PC-3 (cell line): ENCODE data around the gene WNK2. TPM values are rescaled to one million over a fixed set of nuclear protein-coding genes. Genes with fewer than 3 reads are reported as not detected.

Experiments used
- ATAC-seq: fragments of 200-7000 bp; cut with Tn5 transposase; 2 replicates; pipeline ENCODE4 v1.9.1; 2020; ENCODE audit warnings: mild to moderate bottlenecking, moderate library complexity
- BruUV-seq: library from RNA; stranded (reverse); fragments of 400-500 nt; replicated peaks from 2 replicates; lab custom pipeline; 2021; lab: Mats Ljungman, UMichigan
- CTCF ChIA-PET: fragments of 300-600 bp; sonication (Branson Sonifier 250); formaldehyde crosslinking; loops from one replicate; lab custom pipeline; 2022; ENCODE audit warnings: antibody characterized with exemption; lab: Charles Lee
- POLR2A ChIA-PET: fragments of 300-600 bp; sonication (Branson Sonifier 250); formaldehyde crosslinking; loops from one replicate; lab custom pipeline; 2022; ENCODE audit warnings: antibody characterized with exemption; ENCODE audit not compliant: unreplicated experiment; lab: Charles Lee
- DNase-seq: peaks from one replicate; pipeline ENCODE4 v3.0.0-alpha.2; 2015
- H2AFZ ChIP-seq: fragments of 300-600 bp; sonication (generic); 2 replicates; pipeline ENCODE4 v1.6.0; 2016; ENCODE audit warnings: antibody characterized with exemption, low read length
- H3F3A ChIP-seq: fragments of 300-600 bp; sonication (generic); one replicate; pipeline ENCODE4 v1.6.0; 2017; ENCODE audit warnings: antibody characterized with exemption, low read length, control low read depth, mild to moderate bottlenecking; ENCODE audit not compliant: unreplicated experiment
- H3K27ac ChIP-seq: fragments of 300-600 bp; sonication (generic); 2 replicates; pipeline ENCODE4 v1.5.1; 2016; ENCODE audit warnings: mild to moderate bottlenecking, low read length
- H3K27me3 ChIP-seq: fragments of 300-600 bp; sonication (generic); 2 replicates; pipeline ENCODE4 v1.6.1; 2016; ENCODE audit warnings: low read length, mixed read lengths
- H3K36me3 ChIP-seq: fragments of 300-600 bp; sonication (generic); 2 replicates; pipeline ENCODE4 v1.6.1; 2016; ENCODE audit warnings: low read depth, mixed run types, low read length, mixed read lengths
- H3K4me1 ChIP-seq: fragments of 300-600 bp; sonication (generic); 2 replicates; pipeline ENCODE4 v1.5.1; 2016; ENCODE audit warnings: low read length; ENCODE audit not compliant: insufficient read depth
- H3K4me2 ChIP-seq: fragments of 300-600 bp; sonication (generic); 2 replicates; pipeline ENCODE4 v1.6.0; 2016; ENCODE audit warnings: low read length
- H3K4me3 ChIP-seq: fragments of 300-600 bp; sonication (generic); 2 replicates; pipeline ENCODE4 v1.5.1; 2016; ENCODE audit warnings: mild to moderate bottlenecking, low read length, mixed read lengths
- H3K79me2 ChIP-seq: fragments of 300-600 bp; sonication (generic); 2 replicates; pipeline ENCODE4 v1.6.1; 2017; ENCODE audit warnings: low read length, mixed read lengths
- H3K9ac ChIP-seq: fragments of 300-600 bp; sonication (generic); 2 replicates; pipeline ENCODE4 v1.6.0; 2016; ENCODE audit warnings: mild to moderate bottlenecking, low read length
- H3K9me2 ChIP-seq: fragments of 300-600 bp; sonication (generic); replicated peaks from 2 replicates; pipeline ENCODE4 v1.6.1; 2016; ENCODE audit warnings: mixed run types, low read length, mixed read lengths
- H3K9me3 ChIP-seq: fragments of 300-600 bp; sonication (generic); 2 replicates; pipeline ENCODE4 v1.6.1; 2016; ENCODE audit warnings: low read length, mixed read lengths
- H4K20me1 ChIP-seq: fragments of 300-600 bp; sonication (generic); 2 replicates; pipeline ENCODE4 v1.6.1; 2016; ENCODE audit warnings: low read length, mixed read lengths
- EZH2 ChIP-seq: fragments of 300-600 bp; sonication (generic); IDR thresholded peaks from one replicate; pipeline ENCODE4 v1.6.1; 2017; ENCODE audit warnings: antibody characterized with exemption, mild to moderate bottlenecking, low read length; ENCODE audit not compliant: unreplicated experiment
- EZH2phosphoT487 ChIP-seq: fragments of 300-600 bp; sonication (generic); IDR thresholded peaks from 2 replicates; pipeline ENCODE4 v1.6.1; 2018; ENCODE audit warnings: mild to moderate bottlenecking, antibody characterized with exemption, low read length, borderline replicate concordance
- intact Hi-C: fragments of 100-400 bp; cut with micrococcal nuclease; formaldehyde crosslinking; loops from 2 replicates; pipeline ENCODE4 v1.9.0; 2023
- total RNA-seq: library from RNA; depleted of rRNA; stranded (reverse); fragments of >200 nt; gene quantifications from 2 replicates; pipeline ENCODE4 v1.2.3, GENCODE V29; 2014
- TF ChIP-seq, protein P1 (sequence below): fragments of 300-600 bp; sonication (generic); conservative IDR thresholded peaks from 2 replicates; pipeline ENCODE4 v1.5.1; 2017; ENCODE audit warnings: antibody characterized with exemption, low read depth, mild to moderate bottlenecking, low read length

Gene WNK2
- total RNA-seq, 1 experiment from 2014 or later: 11.7 TPM

DNA sequence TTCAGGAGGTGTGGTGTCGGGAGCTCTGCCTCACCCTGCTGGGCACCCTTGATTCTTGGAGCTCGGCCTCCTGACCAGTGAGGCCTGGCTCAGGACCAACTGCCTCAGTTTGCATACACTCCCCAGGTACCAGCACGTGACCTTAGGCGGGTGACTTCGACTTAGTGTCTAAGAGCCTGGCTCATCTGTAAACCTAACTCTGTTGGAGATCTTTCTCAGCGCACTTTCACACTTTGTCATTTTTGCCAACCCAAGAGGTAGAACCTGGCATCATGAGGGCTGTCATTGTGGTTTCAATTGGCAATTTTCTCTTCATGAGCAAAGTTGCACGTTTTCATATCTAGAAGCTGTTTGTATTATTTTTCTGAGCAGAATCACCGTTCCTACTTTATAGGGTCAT is 13.4 kb upstream of the WNK2 start:
- Histone ChIP-seq H3K27ac (no peak overlapping the region), H3F3A (no peaks in the 10 kb centered on the region), H3K4me3 (no peak overlapping the region), H2AFZ (no peak overlapping the region), H3K9ac (no peak overlapping the region), H3K27me3 (no peaks in the 10 kb centered on the region), H3K4me1 (no peaks in the 10 kb centered on the region), H4K20me1 (no peaks in the 10 kb centered on the region), H3K9me3 (no peaks in the 10 kb centered on the region), H3K36me3 (no peaks in the 10 kb centered on the region), H3K9me2 (no peaks in the 10 kb centered on the region), H3K4me2 (no peak overlapping the region), H3K79me2 (no peaks in the 10 kb centered on the region)
- ChIA-PET POLR2A (no interaction called here), CTCF (no interaction called here)
- ATAC-seq (no peak), DNase-seq (no peak)
- intact Hi-C loops: no loop called here
- no peak for TF ChIP-seq EZH2
- no peak for TF ChIP-seq EZH2phosphoT487
- TF ChIP-seq, protein P1, sequence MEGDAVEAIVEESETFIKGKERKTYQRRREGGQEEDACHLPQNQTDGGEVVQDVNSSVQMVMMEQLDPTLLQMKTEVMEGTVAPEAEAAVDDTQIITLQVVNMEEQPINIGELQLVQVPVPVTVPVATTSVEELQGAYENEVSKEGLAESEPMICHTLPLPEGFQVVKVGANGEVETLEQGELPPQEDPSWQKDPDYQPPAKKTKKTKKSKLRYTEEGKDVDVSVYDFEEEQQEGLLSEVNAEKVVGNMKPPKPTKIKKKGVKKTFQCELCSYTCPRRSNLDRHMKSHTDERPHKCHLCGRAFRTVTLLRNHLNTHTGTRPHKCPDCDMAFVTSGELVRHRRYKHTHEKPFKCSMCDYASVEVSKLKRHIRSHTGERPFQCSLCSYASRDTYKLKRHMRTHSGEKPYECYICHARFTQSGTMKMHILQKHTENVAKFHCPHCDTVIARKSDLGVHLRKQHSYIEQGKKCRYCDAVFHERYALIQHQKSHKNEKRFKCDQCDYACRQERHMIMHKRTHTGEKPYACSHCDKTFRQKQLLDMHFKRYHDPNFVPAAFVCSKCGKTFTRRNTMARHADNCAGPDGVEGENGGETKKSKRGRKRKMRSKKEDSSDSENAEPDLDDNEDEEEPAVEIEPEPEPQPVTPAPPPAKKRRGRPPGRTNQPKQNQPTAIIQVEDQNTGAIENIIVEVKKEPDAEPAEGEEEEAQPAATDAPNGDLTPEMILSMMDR: no peak
- BruUV-seq: no TSS peak

DNA sequence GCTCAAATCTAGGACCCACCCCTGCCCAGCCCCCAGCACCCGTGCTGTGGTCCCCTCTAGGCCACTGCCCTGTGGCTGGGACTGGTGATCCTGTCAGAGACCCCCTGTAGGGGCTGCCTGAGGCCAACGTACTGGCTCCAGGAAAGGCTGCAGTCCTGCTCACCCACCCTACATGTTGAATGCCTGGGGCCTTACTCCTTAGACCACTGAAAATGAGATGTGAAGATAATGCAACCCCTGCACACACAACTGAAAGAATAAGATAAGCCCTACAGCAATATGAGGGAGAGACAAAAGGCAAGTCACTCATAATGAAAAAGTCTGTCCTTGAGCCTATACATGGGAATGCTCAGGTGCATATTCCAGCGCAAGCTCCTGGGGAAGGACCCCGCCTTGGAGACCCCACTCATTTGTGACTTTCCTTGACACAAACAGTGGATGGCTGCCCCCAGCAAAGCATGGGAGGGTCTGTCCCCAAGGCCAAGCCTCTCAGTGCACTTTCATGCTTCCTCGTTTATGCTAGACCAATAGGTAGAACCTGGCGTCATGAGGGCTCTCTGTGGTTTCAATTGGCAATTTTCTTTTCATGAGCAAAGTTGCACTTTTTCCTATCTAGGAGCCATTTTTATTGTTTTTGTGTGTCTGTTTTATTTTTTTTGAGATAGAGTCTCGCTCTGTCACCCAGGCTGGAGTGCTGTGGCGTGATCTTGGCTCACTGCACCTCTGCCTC is 12.5 kb upstream of the WNK2 start:
- Histone ChIP-seq H3K4me2 (no peak overlapping the region), H4K20me1 (no peaks in the 10 kb centered on the region), H3K4me3 (no peak overlapping the region), H3K9me3 (no peaks in the 10 kb centered on the region), H3K4me1 (no peaks in the 10 kb centered on the region), H3K9ac (no peak overlapping the region), H3F3A (no peaks in the 10 kb centered on the region), H3K36me3 (no peaks in the 10 kb centered on the region), H3K9me2 (no peaks in the 10 kb centered on the region), H3K79me2 (no peaks in the 10 kb centered on the region), H3K27ac (no peak overlapping the region), H2AFZ (no peak overlapping the region), H3K27me3 (no peaks in the 10 kb centered on the region)
- intact Hi-C loops: no loop called here
- BruUV-seq: no TSS peak
- ChIA-PET CTCF (no interaction called here), POLR2A (no interaction called here)
- DNase-seq (no peak), ATAC-seq (no peak)
- TF ChIP-seq EZH2phosphoT487: no peak
- TF ChIP-seq EZH2: no peak

DNA sequence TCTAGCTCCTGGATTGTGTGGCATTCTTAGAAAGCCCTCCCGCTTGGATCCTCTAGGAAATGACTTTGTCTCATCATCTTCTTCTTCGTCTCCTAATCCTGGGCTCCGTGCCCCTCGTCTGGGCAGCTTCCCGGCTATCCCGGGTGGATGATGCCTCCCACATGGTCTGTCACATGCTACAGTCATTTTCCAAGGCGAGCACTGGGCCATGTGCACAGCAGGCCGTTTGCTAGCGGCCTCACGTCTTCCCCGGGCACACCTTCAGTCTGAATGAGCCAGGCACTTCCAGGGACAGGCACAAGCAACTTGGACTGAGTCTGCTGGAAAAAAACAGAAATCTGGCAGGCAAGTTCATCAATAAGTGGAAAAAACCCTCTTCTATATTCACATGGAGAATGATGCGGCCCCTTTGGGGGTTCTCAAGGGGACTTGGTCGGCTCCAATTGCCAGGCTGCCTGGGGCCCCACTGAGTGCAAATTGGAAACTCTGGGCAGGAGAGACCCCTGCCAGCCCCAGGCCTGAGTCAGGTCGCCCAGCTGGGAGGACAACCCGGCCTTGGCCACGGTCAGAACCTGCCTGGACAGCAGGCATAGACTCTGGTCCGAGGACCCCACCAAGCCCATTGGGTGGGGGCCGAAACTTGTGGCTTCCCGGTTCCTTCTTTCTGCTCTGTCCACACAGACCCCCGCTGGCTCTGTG is 11.1 kb upstream of the WNK2 start:
- H3K4me2 ChIP-seq: no peak overlapping the region
- no peaks in the 10 kb centered on the region for H3K36me3 ChIP-seq
- TF ChIP-seq, protein P1: no peak
- TF ChIP-seq EZH2: no peak
- no peak for TF ChIP-seq EZH2phosphoT487
- H3K27ac ChIP-seq: no peak overlapping the region
- H3F3A ChIP-seq: no peaks in the 10 kb centered on the region
- H2AFZ ChIP-seq: no peak overlapping the region
- ATAC-seq: no peak
- no peaks in the 10 kb centered on the region for H3K4me1 ChIP-seq
- H3K4me3 ChIP-seq: no peak overlapping the region
- no peak overlapping the region for H3K9ac ChIP-seq
- POLR2A ChIA-PET: no interaction called here
- intact Hi-C loops: no loop called here
- H3K9me2 ChIP-seq: no peaks in the 10 kb centered on the region
- CTCF ChIA-PET: no interaction called here
- H3K79me2 ChIP-seq: no peaks in the 10 kb centered on the region
- no peaks in the 10 kb centered on the region for H3K27me3 ChIP-seq
- no peaks in the 10 kb centered on the region for H3K9me3 ChIP-seq
- no TSS peak for BruUV-seq
- no peak for DNase-seq
- H4K20me1 ChIP-seq: no peaks in the 10 kb centered on the region
